SK-N-SH treated with all-trans-retinoic acid at 6 μM for 48 hours (cell line): ENCODE measurements around the gene FAM13A.

Source experiments
- ATAC-seq: fragments of 200-7000 bp; cut with Tn5 transposase; 3 replicates; pipeline ENCODE4 v1.9.1; 2020; ENCODE audit warnings: mild to moderate bottlenecking, moderate library complexity
- ARNTL ChIP-seq: fragments of 450-650 bp; formaldehyde crosslinking; IDR thresholded peaks from 2 replicates; pipeline ENCODE4 v1.5.0; 2020; ENCODE audit warnings: low read depth, mild to moderate bottlenecking, moderate library complexity, borderline replicate concordance
- BACH2 ChIP-seq: fragments of 250-450 bp; sonication (Bioruptor Pico); IDR thresholded peaks from 2 replicates; pipeline ENCODE4 v1.9.0; 2021; ENCODE audit warnings: mild to moderate bottlenecking, borderline replicate concordance
- CSDC2 ChIP-seq: fragments of 250-450 bp; sonication (Bioruptor Pico); IDR thresholded peaks from 2 replicates; pipeline ENCODE4 v1.5.0; 2020; ENCODE audit warnings: mild to moderate bottlenecking, moderate library complexity
- CSRNP3 ChIP-seq: fragments of 250-450 bp; sonication (Bioruptor Pico); IDR thresholded peaks from 2 replicates; pipeline ENCODE4 v1.5.1; 2021; ENCODE audit warnings: mild to moderate bottlenecking, moderate library complexity
- ESRRG ChIP-seq: fragments of 250-450 bp; sonication (Bioruptor Pico); IDR thresholded peaks from 2 replicates; pipeline ENCODE4 v1.6.1; 2021; ENCODE audit warnings: mild to moderate bottlenecking
- GLIS3 ChIP-seq: fragments of 250-450 bp; sonication (Bioruptor Pico); IDR thresholded peaks from 2 replicates; pipeline ENCODE4 v1.5.0; 2020; ENCODE audit warnings: mild to moderate bottlenecking, moderate library complexity
- OSR1 ChIP-seq: fragments of 250-450 bp; sonication (Bioruptor Pico); IDR thresholded peaks from 2 replicates; pipeline ENCODE4 v1.8.0; 2022; ENCODE audit warnings: moderate library complexity, mild to moderate bottlenecking, inconsistent platforms
- POU6F1 ChIP-seq: fragments of 250-450 bp; sonication (Bioruptor Pico); IDR thresholded peaks from 2 replicates; pipeline ENCODE4 v1.8.0; 2021; ENCODE audit warnings: low read depth, mild to moderate bottlenecking, moderate library complexity, borderline replicate concordance
- PPARA ChIP-seq: fragments of 250-450 bp; sonication (Bioruptor Pico); IDR thresholded peaks from 2 replicates; pipeline ENCODE4 v1.5.0; 2020; ENCODE audit warnings: mild to moderate bottlenecking, borderline replicate concordance
- RARB ChIP-seq: fragments of 250-450 bp; sonication (Bioruptor Pico); IDR thresholded peaks from 2 replicates; pipeline ENCODE4 v1.8.0; 2021; ENCODE audit warnings: mild to moderate bottlenecking, moderate library complexity
- SNAI2 ChIP-seq: fragments of 250-450 bp; sonication (Bioruptor Pico); IDR thresholded peaks from 2 replicates; pipeline ENCODE4 v1.5.0; 2020; ENCODE audit warnings: mild to moderate bottlenecking, moderate library complexity
- TCF4 ChIP-seq: fragments of 250-450 bp; sonication (Bioruptor Pico); IDR thresholded peaks from 2 replicates; pipeline ENCODE4 v1.8.0; 2021; ENCODE audit warnings: mild to moderate bottlenecking, moderate library complexity, borderline replicate concordance
- TOX ChIP-seq: fragments of 250-450 bp; sonication (Bioruptor Pico); IDR thresholded peaks from 2 replicates; pipeline ENCODE4 v1.8.0; 2021; ENCODE audit warnings: mild to moderate bottlenecking, moderate library complexity, borderline replicate concordance
- ZFP3 ChIP-seq: fragments of 250-450 bp; sonication (Bioruptor Pico); IDR thresholded peaks from 2 replicates; pipeline ENCODE4 v1.5.0; 2020; ENCODE audit warnings: mild to moderate bottlenecking, moderate library complexity
- ZFP30 ChIP-seq: fragments of 450-650 bp; formaldehyde crosslinking; IDR thresholded peaks from 2 replicates; pipeline ENCODE4 v1.5.0; 2022; ENCODE audit warnings: mild to moderate bottlenecking, moderate library complexity
- ZNF565 ChIP-seq: fragments of 450-650 bp; formaldehyde crosslinking; conservative IDR thresholded peaks from 2 replicates; pipeline ENCODE4 v1.5.0; 2020; ENCODE audit warnings: low read depth, mild to moderate bottlenecking, moderate library complexity
- ZNF70 ChIP-seq: fragments of 450-650 bp; formaldehyde crosslinking; IDR thresholded peaks from 2 replicates; pipeline ENCODE4 v1.5.0; 2020; ENCODE audit warnings: mild to moderate bottlenecking, moderate library complexity
- ZNF8 ChIP-seq: fragments of 450-650 bp; formaldehyde crosslinking; IDR thresholded peaks from 2 replicates; pipeline ENCODE4 v1.5.0; 2020; ENCODE audit warnings: mild to moderate bottlenecking, moderate library complexity
- TF ChIP-seq, protein P1 (sequence below): fragments of 250-450 bp; sonication (Bioruptor Pico); IDR thresholded peaks from 2 replicates; pipeline ENCODE4 v1.8.0; 2020; ENCODE audit warnings: mild to moderate bottlenecking, moderate library complexity, borderline replicate concordance
- TF ChIP-seq, protein P2 (sequence below): fragments of 250-450 bp; sonication (Bioruptor Pico); IDR thresholded peaks from 2 replicates; pipeline ENCODE4 v1.5.0; 2020; ENCODE audit warnings: mild to moderate bottlenecking, moderate library complexity

The FAM13A gene

GRCh38 chr4:88697141-88697540 lies 359.8 kb downstream of the FAM13A start:
- TF ChIP-seq CSDC2 (CRISPR knock-in tag), result no peak
- no peak for TF ChIP-seq BACH2 (CRISPR knock-in tag)
- TF ChIP-seq ZNF8, result no peak
- ATAC-seq, result peak; percentile 41

DNA sequence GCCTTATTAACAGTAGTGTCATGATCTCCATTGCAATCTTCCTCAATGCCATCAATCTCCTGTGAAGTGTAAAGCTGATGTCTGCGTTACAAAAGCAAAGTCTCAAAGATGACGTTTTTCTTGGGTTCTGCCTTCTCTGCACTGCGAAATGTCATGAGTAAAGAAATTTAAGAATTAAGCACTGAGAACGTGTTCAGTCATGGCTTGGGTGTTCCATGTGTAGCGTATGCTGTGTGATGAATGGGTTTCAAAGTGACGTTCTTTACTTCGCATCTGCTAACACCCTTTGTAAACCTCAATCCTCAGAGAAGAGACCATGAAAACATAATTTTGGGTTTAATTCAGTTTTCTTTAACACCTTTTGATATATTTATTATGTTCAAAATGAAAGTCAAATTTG lies 360.4 kb downstream of the FAM13A start:
- no peak for ATAC-seq
- TF ChIP-seq RARB (CRISPR knock-in tag) (no peak), ZNF70 (no peak), PPARA (CRISPR knock-in tag) (no peak), GLIS3 (CRISPR knock-in tag) (no peak), OSR1 (CRISPR knock-in tag) (no peak), CSRNP3 (CRISPR knock-in tag) (no peak), ZFP30 (no peak), ARNTL (CRISPR knock-in tag) (no peak), ZFP3 (CRISPR knock-in tag) (no peak), SNAI2 (CRISPR knock-in tag) (no peak), ESRRG (CRISPR knock-in tag) (no peak), TCF4 (CRISPR knock-in tag) (no peak), TOX (CRISPR knock-in tag) (no peak), CSDC2 (CRISPR knock-in tag) (no peak)
- TF ChIP-seq, protein P1, sequence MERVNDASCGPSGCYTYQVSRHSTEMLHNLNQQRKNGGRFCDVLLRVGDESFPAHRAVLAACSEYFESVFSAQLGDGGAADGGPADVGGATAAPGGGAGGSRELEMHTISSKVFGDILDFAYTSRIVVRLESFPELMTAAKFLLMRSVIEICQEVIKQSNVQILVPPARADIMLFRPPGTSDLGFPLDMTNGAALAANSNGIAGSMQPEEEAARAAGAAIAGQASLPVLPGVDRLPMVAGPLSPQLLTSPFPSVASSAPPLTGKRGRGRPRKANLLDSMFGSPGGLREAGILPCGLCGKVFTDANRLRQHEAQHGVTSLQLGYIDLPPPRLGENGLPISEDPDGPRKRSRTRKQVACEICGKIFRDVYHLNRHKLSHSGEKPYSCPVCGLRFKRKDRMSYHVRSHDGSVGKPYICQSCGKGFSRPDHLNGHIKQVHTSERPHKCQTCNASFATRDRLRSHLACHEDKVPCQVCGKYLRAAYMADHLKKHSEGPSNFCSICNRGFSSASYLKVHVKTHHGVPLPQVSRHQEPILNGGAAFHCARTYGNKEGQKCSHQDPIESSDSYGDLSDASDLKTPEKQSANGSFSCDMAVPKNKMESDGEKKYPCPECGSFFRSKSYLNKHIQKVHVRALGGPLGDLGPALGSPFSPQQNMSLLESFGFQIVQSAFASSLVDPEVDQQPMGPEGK (CRISPR knock-in tag), result no peak
- TF ChIP-seq, protein P2, sequence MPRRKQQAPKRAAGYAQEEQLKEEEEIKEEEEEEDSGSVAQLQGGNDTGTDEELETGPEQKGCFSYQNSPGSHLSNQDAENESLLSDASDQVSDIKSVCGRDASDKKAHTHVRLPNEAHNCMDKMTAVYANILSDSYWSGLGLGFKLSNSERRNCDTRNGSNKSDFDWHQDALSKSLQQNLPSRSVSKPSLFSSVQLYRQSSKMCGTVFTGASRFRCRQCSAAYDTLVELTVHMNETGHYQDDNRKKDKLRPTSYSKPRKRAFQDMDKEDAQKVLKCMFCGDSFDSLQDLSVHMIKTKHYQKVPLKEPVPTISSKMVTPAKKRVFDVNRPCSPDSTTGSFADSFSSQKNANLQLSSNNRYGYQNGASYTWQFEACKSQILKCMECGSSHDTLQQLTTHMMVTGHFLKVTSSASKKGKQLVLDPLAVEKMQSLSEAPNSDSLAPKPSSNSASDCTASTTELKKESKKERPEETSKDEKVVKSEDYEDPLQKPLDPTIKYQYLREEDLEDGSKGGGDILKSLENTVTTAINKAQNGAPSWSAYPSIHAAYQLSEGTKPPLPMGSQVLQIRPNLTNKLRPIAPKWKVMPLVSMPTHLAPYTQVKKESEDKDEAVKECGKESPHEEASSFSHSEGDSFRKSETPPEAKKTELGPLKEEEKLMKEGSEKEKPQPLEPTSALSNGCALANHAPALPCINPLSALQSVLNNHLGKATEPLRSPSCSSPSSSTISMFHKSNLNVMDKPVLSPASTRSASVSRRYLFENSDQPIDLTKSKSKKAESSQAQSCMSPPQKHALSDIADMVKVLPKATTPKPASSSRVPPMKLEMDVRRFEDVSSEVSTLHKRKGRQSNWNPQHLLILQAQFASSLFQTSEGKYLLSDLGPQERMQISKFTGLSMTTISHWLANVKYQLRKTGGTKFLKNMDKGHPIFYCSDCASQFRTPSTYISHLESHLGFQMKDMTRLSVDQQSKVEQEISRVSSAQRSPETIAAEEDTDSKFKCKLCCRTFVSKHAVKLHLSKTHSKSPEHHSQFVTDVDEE (CRISPR knock-in tag), result no peak
- TF ChIP-seq, all 23 proteins: peak for 0

GRCh38 chr4:88693792-88694191 lies 363.2 kb downstream of the FAM13A start:
- TF ChIP-seq PPARA (CRISPR knock-in tag) (no peak), POU6F1 (CRISPR knock-in tag) (no peak), ZNF8 (no peak), ZFP3 (CRISPR knock-in tag) (no peak), GLIS3 (CRISPR knock-in tag) (no peak), ZNF565 (no peak), TCF4 (CRISPR knock-in tag) (no peak)
- TF ChIP-seq, protein P1 (CRISPR knock-in tag), result no peak
- no peak for ATAC-seq
